Natural killer cell (primary cell): Measurements from ENCODE around the gene LRRC40. TPM values are rescaled to one million over a fixed set of nuclear protein-coding genes. Genes with fewer than 3 reads are reported as not detected.

Experiments used
- ATAC-seq, 3 donors: fragments of 150-1000 bp in 2 of 3; fragments of 200-7000 bp in 1 of 3; cut with Tn5 transposase; 1 replicate in 1 of 3; 2 replicates in 2 of 3; pipeline ENCODE4 v1.10.0; 2021; ENCODE audit warnings: mild to moderate bottlenecking in 2 of 3, moderate library complexity in 2 of 3
- DNase-seq, 2 donors: peaks; one replicate each; pipeline versions ENCODE4 v3.0.0 to v3.0.0-alpha.2; 2013 to 2021; ENCODE audit warnings: mixed read lengths in 1 of 2
- H3K27ac ChIP-seq: one replicate; pipeline ENCODE4 v1.5.1; 2013; ENCODE audit warnings: mild to moderate bottlenecking, low read length
- H3K27me3 ChIP-seq: one replicate; pipeline ENCODE4 v1.6.1; 2013; ENCODE audit warnings: low read length; ENCODE audit not compliant: control insufficient read depth, insufficient read depth
- H3K36me3 ChIP-seq: one replicate; pipeline ENCODE4 v1.6.1; 2013; ENCODE audit warnings: low read length; ENCODE audit not compliant: control insufficient read depth, insufficient read depth
- H3K4me1 ChIP-seq: one replicate; pipeline ENCODE4 v1.6.1; 2013; ENCODE audit warnings: low read length; ENCODE audit not compliant: control insufficient read depth, insufficient read depth
- H3K4me3 ChIP-seq: one replicate; pipeline ENCODE4 v1.5.1; 2013; ENCODE audit warnings: low read length
- H3K9me3 ChIP-seq: one replicate; pipeline ENCODE4 v1.6.1; 2013; ENCODE audit warnings: low read length; ENCODE audit not compliant: control insufficient read depth, insufficient read depth
- H3K27ac Mint-ChIP-seq, 2 donors: one replicate each; pipeline ENCODE4 v1.8.0; 2022; ENCODE audit warnings: mild to moderate bottlenecking in 2 of 2, mixed read lengths in 2 of 2, moderate library complexity in 1 of 2
- H3K27me3 Mint-ChIP-seq, 2 donors: one replicate each; pipeline ENCODE4 v1.8.0; 2022; ENCODE audit warnings: low read depth in 2 of 2, mixed read lengths in 2 of 2
- H3K36me3 Mint-ChIP-seq: one replicate; pipeline ENCODE4 v1.8.0; 2022; ENCODE audit warnings: mixed read lengths
- H3K4me1 Mint-ChIP-seq, 2 donors: one replicate each; pipeline ENCODE4 v1.8.0; 2022; ENCODE audit warnings: mixed read lengths in 2 of 2
- H3K4me3 Mint-ChIP-seq: one replicate; pipeline ENCODE4 v1.8.0; 2022; ENCODE audit warnings: mild to moderate bottlenecking, moderate library complexity, mixed read lengths
- H3K9me3 Mint-ChIP-seq, 2 donors: one replicate each; pipeline ENCODE4 v1.8.0; 2022; ENCODE audit warnings: mixed read lengths in 2 of 2
- CTCF ChIP-seq: fragments of 200-600 bp; IDR thresholded peaks from one replicate; pipeline ENCODE4 v1.8.0; 2022; ENCODE audit warnings: antibody characterized with exemption
- WGBS: methylation state at CpG from one replicate; pipeline ENCODE4 v1.1.7; 2013; ENCODE audit warnings: missing lambda C conversion rate; ENCODE audit not compliant: insufficient coverage; 5-methylcytosine and 5-hydroxymethylcytosine counted together
- intact Hi-C: fragments of 100-400 bp; cut with micrococcal nuclease; formaldehyde crosslinking; loops from one replicate; pipeline ENCODE4 v1.14.2; 2022
- total RNA-seq, 4 donors: library from RNA; stranded (reverse); fragments of 120-200 nt in 1 of 4; gene quantifications; one replicate each; pipeline versions ENCODE4 v1.2.3 to v1.2.4, GENCODE V29; 2013 to 2022

LRRC40 gene
- total RNA-seq = 10 to 100 TPM; 15.5 to 18.4 (median 16.5) TPM
- total RNA-seq (2013) = 21.1 TPM

- peak within 1 kb of the TSS; percentile 97 for H3K4me3 Mint-ChIP-seq
- no peaks in the 10 kb centered on the region for H3K27me3 Mint-ChIP-seq
- TF ChIP-seq CTCF = no peak
- Histone ChIP-seq H3K9me3 (no peaks in the 10 kb centered on the region), H3K36me3 (peaks cover 4% of the 10 kb centered on the region), H3K4me1 (peaks cover 21% of the 10 kb centered on the region), H3K27ac (peak within 1 kb of the TSS; percentile 88), H3K4me3 (peak within 1 kb of the TSS; percentile 58), H3K27me3 (no peaks in the 10 kb centered on the region)
- WGBS = under 1% methylated on average over 45 of the region's 47 CpGs
- ATAC-seq = peak; percentile 96 to 100 (median 97)
- H3K27ac Mint-ChIP-seq = peak within 1 kb of the TSS; percentile 98 to 99
- intact Hi-C loops = loop anchor here (1.0 to 5.0 kb wide), 4 partner anchors 16 to 876 kb away; partner anchors contain the start of genes ANKRD13C, CTH, SRSF11 and ZRANB2
- peaks cover 41 to 61% of the 10 kb centered on the region in 2 donors for H3K4me1 Mint-ChIP-seq
- H3K9me3 Mint-ChIP-seq = no peaks in the 10 kb centered on the region
- H3K36me3 Mint-ChIP-seq = no peaks in the 10 kb centered on the region
- peak; percentile 97 to 98 for DNase-seq
Observed at GRCh38 chr1:70205434-70206118, at the start of gene LRRC40. TSS of gene LRRC40 (minus strand) at chr1:70205579. CDS start at chr1:70205540, 39 bp downstream.

GRCh38 chr1:70248729-70249128 is 43.4 kb upstream of the LRRC40 start:
- H3K27me3 Mint-ChIP-seq = no peaks in the 10 kb centered on the region
- no peaks in the 10 kb centered on the region for H3K4me1 ChIP-seq
- H3K4me3 ChIP-seq = no peak overlapping the region
- H3K27ac ChIP-seq = no peak overlapping the region
- H3K4me3 Mint-ChIP-seq = no peak overlapping the region
- H3K9me3 ChIP-seq = no peaks in the 10 kb centered on the region
- H3K4me1 Mint-ChIP-seq = peaks cover 5 to 13% of the 10 kb centered on the region in 2 donors
- no peaks in the 10 kb centered on the region for H3K9me3 Mint-ChIP-seq
- 95% methylated on average over 4 of the region's 4 CpGs for WGBS
- no peaks in the 10 kb centered on the region for H3K27me3 ChIP-seq
- intact Hi-C loops = no loop called here
- ATAC-seq (no peak), DNase-seq (no peak)
- TF ChIP-seq CTCF = no peak
- peaks cover 91% of the 10 kb centered on the region for H3K36me3 ChIP-seq
- peaks cover 48% of the 10 kb centered on the region for H3K36me3 Mint-ChIP-seq
- H3K27ac Mint-ChIP-seq = peak overlapping the region; percentile 4 to 60

- Mint-ChIP-seq H3K9me3 (no peaks in the 10 kb centered on the region), H3K36me3 (peaks cover 54% of the 10 kb centered on the region), H3K4me1 (peaks cover 5 to 15% of the 10 kb centered on the region in 2 donors), H3K27ac (peak overlapping the region; percentile 4 to 60), H3K27me3 (no peaks in the 10 kb centered on the region), H3K4me3 (no peak overlapping the region)
- TF ChIP-seq CTCF = no peak
- H3K27me3 ChIP-seq = no peaks in the 10 kb centered on the region
- H3K4me3 ChIP-seq = no peak overlapping the region
- DNase-seq (no peak), ATAC-seq (peak in 1 of 3 donors; percentile 61)
- no peak overlapping the region for H3K27ac ChIP-seq
- peaks cover 94% of the 10 kb centered on the region for H3K36me3 ChIP-seq
- H3K4me1 ChIP-seq = no peaks in the 10 kb centered on the region
- H3K9me3 ChIP-seq = no peaks in the 10 kb centered on the region
- intact Hi-C loops = no loop called here
Observed at GRCh38 chr1:70247768-70248167, 42.4 kb upstream of the LRRC40 start.

- no peak for TF ChIP-seq CTCF
- Histone ChIP-seq H3K27me3 (no peaks in the 10 kb centered on the region), H3K4me3 (no peak overlapping the region), H3K4me1 (no peaks in the 10 kb centered on the region), H3K9me3 (no peaks in the 10 kb centered on the region), H3K27ac (no peak overlapping the region), H3K36me3 (peaks cover 98% of the 10 kb centered on the region)
- no peak for DNase-seq
- Mint-ChIP-seq H3K4me1 (peaks cover 5 to 15% of the 10 kb centered on the region in 2 donors), H3K9me3 (no peaks in the 10 kb centered on the region), H3K36me3 (peaks cover 54% of the 10 kb centered on the region), H3K27ac (peak overlapping the region in 1 of 2 donors; percentile 35), H3K4me3 (no peak overlapping the region), H3K27me3 (no peaks in the 10 kb centered on the region)
- no peak for ATAC-seq
- intact Hi-C loops = no loop called here
Observed at GRCh38 chr1:70247122-70247521, 41.7 kb upstream of the LRRC40 start.
